Measurements from ENCODE around the gene RABGEF1.
"Not testable (repeated sequence)": the region's sequence is repeated elsewhere in the genome, so short reads cannot be mapped to it uniquely, and the experiment has no call there.

Gene RABGEF1

GRCh38 chr7:66815186-66815875, 74.8 kb downstream of the RABGEF1 start:
- not testable (repeated sequence) for DNase-seq (ENCODE audit: low spot score)

- DNase-seq (ENCODE audit: low spot score), result no peak
Observed at GRCh38 chr7:66815951-66816350, 75.4 kb downstream of the RABGEF1 start.

DNA sequence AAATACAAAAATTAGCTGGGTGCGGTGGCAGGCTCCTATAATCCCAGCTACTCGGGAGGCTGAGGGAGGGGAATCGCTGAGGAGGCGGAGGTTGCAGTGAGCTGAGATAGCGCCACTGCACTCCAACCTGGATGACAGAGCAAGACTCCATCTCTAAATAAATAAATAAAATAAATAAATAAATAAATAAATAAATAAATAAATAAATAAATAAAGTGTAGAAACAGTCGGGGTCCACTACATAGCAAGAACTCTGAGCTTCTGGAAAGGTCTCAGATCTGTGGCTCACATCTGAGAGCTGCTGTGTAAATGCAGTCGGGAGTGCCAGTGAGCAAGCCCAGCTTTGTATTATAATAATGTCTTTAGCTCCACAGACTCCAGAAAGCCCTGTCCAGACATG, 76.1 kb downstream of the RABGEF1 start:
- DNase-seq (ENCODE audit: low spot score), result not testable (repeated sequence)

GRCh38 chr7:66817208-66817795, 76.8 kb downstream of the RABGEF1 start:
- DNase-seq (ENCODE audit: low spot score), result not testable (repeated sequence)

DNA sequence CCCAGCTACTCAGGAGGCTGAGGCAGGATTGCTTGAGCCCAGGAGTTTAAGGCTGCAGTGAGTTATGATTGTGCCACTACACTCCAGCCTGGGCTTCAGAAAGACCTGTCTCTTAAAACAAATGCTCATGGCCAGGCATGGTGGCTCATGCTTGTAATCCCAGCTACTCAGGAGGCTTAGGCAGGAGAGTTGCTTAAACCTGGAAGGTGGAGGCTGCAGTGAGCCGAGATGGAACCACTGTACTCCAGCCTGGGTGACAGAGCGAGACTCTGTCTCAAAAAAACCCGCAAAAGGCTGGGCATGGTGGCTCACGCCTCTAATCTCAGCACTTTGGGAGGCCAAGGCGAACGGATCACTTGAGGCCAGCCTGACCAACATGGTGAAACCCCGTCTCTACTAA, 77.4 kb downstream of the RABGEF1 start:
- not testable (repeated sequence) for DNase-seq (ENCODE audit: low spot score)

DNA sequence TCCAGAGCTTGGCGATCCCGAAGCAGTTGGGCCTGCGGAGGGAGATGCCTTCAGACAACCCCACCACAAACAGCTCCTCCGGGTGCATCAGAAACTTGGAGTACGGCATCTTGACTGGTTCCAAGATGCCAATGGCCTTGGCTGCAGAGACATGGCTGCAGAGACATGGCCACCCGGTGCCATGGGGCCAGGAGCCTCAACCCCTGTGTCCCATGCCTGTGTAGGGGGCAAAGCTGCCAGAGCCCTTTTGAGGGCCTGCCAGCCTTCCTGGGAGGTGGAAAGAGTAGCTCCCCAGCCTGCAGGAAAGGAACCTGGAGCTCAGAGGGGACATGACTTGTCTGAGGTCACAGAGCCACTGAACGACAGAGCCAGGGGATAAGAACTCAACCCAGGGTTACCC, 83.5 kb downstream of the RABGEF1 start:
- no peak for DNase-seq (ENCODE audit: low spot score)

GRCh38 chr7:66825538-66825937, 85.0 kb downstream of the RABGEF1 start:
- not testable (repeated sequence) for DNase-seq (ENCODE audit: low spot score)

DNA sequence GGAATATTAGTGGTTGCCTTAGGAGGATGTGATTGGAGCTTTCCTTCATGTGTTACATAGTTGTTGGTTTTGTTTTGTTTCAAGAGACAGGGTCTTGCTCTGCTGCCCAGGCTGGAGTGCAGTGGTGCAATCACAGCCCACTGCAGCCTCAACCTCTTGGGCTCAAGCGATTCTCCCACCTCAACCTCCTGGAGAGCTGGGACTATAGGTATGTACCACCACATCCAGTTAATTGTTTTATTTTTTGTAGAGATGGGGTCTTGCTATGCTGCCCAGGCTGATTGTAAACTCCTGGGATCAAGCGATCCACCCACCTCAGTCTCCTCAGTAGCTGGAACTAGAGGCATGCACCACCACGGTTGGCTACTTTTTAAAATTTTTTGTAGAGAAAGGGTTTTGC, 86.1 kb downstream of the RABGEF1 start:
- DNase-seq (ENCODE audit: low spot score), result no peak

DNA sequence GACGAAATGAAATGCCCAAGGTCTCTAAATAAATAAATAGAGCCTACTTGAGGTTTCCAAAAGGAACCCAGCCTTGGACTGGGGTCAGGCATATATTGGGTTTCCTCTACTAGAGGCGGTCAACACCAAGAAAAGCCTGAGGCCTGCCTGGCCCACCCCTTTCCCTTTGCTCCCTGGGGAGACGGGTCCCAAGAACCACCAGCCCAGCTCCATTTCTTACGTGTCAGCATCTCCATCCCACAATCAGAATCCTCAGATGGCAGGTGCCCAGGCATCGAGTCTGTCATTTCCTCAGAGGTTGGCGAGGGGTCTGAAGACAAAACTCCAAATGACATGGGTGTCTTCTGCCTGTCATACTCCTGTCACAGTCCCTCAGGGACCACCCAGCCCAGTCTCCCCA, 90.4 kb downstream of the RABGEF1 start:
- not testable (repeated sequence) for DNase-seq (ENCODE audit: low spot score)

DNA sequence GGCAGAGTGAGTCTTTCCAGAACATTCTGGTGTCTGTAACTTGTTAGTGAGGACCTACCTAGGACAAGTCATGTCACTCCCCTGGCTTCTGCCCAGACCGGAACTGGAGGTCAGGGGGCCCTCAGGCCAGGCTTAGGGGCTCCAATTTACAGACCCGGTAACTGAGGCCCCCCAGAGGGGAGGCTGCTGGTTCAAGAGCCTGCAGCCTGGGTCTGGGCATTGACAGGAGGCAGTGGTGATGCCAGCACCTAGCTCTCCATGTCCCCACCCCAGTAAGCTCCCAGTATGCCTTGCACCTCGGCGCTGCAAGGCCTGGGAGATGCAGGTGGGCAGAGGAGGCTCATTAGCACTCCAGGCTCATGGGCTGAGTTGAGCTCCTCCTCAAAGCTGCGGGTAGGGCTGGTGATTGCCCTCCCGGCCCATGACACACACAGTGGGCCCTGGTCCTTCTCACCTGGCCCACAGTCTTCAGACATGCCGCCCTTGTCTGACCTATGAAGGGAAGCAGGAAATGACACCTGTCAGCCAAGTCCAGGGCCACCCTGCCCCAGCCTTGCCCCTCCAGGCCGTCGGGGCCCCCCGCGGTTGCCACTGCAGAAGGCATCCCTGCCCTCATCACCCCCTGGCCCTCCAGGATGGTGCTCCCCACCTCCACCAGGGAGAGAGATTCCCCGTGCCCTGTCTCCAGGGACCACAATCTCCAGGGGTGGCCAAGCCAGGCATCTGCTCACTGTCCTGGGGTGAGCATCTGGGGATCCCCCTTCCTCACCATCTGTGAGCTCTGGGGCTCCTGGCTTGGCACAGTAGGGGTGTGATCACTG, 92.2 kb downstream of the RABGEF1 start:
- no peak for DNase-seq (ENCODE audit: low spot score)

- DNase-seq (ENCODE audit: low spot score), result no peak
Observed at GRCh38 chr7:66837007-66837406, 96.5 kb downstream of the RABGEF1 start.

DNA sequence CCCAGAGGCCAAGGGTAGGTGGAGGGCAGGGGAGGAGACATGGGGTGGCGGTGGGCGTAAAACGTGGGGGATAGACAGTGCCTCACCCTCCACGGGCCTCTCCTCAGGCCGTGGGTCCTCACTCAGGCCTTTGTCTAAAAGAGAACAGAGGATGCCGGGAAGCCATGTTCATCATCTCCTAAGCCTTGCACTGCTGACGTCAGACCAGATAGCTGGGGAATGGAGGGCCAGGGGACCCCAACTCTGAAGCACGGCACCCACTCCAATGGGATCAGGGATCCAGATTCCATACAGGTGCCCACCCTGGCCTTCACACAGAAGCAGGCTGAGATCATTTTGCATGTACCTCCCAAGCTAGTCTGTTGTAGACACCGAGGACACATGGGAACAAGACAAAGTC, 97.1 kb downstream of the RABGEF1 start:
- DNase-seq (ENCODE audit: low spot score), result no peak

GRCh38 chr7:66839814-66840213, 99.3 kb downstream of the RABGEF1 start:
- DNase-seq (ENCODE audit: low spot score), result no peak

- no peak for DNase-seq (ENCODE audit: low spot score)
Observed at GRCh38 chr7:66840316-66840715, 99.8 kb downstream of the RABGEF1 start.

DNA sequence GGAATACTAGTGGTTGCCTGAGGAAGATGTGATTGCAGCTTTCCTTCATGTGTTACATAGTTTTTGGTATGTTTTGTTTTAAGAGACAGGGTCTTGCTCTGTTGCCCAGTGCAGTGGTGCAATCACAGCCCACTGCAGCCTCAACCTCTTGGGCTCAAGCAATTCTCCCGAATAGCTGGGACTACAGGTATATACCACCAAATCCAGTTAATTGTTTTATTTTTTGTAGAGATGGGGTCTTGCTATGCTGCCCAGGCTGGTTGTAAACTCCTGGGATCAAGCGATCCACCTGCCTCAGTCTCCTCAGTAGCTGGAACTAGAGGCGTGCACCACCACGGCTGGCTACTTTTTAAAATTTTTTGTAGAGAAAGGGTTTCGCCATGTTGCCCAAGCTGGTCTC, 101.4 kb downstream of the RABGEF1 start:
- DNase-seq (ENCODE audit: low spot score), result no peak

- not testable (repeated sequence) for DNase-seq (ENCODE audit: low spot score)
Observed at GRCh38 chr7:66843492-66843891, 103.0 kb downstream of the RABGEF1 start.

DNA sequence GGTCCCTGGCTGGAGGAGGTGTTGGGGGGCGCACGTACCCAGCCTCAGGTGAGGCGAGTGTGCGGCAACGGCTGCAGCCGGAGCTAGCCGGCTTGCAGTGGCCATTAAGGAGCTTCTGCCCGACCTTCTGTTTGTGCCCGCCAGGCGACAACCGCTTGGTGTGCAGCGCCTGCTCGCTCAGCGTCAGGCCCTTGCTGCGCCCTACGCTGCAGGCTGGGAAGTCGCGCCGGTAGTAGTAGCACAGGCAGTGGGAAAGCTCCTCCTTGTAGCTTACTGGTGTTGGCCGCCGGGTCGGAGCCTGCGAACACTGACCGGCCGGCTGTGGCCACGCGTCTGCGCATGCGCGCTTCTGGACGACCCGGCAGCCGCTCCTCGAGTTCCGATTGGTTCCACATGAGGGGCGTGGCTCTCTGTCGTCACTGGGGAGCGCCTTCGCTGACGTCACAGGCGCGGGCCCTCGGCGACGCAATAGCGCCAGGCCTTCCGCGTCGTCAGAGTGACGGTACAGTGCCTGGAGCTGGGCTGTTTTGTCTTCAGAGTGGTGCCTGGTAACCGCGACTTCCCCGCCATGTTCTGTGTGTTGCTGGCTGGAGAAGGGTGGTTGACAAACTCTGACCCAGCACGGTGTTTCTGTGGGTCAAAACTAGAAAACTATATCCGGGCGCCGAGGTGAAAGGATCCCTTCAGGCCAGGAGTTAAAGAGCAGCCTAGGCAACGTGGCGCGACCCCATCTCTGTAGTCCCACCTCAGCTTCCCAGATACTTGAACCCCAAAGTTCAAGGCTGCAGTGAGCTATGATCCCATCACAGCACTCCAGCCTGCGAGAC, 104.2 kb downstream of the RABGEF1 start:
- DNase-seq (ENCODE audit: low spot score), result peak; percentile 97

DNA sequence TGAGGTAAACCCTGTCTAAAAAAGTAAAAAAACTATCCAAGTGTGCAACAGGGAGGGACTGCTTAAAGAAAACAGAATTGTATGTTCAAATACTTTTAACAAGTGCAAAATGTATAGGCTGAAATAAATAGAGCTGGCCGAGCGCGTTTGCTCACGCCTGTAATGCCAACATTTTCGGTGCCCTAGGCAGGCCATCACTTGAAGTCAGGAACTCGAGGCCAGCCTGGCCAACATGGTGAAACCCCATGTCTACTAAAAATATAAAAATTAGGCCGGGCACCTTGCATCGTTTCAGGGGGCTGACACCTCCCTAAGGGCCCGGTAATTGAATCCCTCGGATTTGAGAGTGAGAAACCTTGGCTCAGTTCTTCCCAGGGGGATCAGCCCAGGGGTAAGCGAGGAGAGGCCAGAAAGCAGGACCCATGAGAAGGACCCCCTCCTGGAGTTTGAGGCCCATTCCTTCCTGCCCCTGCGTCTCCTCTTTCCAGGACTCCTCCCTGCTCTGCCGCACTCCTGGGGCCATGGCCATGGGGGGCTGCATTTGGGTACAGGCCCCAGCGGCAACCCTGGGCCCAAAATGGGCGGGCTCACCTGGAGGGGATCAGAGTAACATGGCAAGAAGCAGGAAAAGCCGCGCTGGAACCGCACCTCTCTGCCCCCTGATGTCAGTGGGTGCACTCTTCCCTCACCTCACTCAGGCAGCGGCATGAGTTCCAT, 105.0 kb downstream of the RABGEF1 start:
- DNase-seq (ENCODE audit: low spot score), result no peak

GRCh38 chr7:66846096-66846445, 105.5 kb downstream of the RABGEF1 start:
- DNase-seq (ENCODE audit: low spot score), result not testable (repeated sequence)

DNA sequence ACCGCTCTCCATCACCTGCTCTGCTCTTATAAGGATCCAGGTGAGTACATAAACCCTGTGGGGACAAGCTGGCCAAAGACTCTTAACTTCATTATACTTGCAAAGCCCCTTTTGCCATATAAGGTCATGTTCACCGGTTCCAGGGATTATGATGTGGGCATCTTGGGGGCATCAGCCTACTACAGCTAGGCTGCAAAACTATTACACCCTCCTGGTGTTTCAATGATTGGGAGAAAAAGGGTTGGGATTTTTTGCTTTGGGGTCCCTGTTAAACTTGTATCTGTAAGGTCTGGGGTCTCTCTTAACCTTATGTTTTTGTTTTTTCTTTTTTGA, 107.0 kb downstream of the RABGEF1 start:
- not testable (repeated sequence) for DNase-seq (ENCODE audit: low spot score)

- no peak for DNase-seq (ENCODE audit: low spot score)
Observed at GRCh38 chr7:66847879-66848790, 107.6 kb downstream of the RABGEF1 start.
